GM21381 (cell line): ENCODE measurements around the gene FBXO9.

Experiments used
- ATAC-seq: cut with Tn5 transposase; IDR thresholded peaks from one replicate; pipeline ENCODE4 v1.9.1; 2021; ENCODE audit warnings: mild to moderate bottlenecking, moderate library complexity; ENCODE audit not compliant: unreplicated experiment

Gene FBXO9

GRCh38 chr6:53130569-53131290 lies 65.5 kb downstream of the FBXO9 start:
- no peak for ATAC-seq

DNA sequence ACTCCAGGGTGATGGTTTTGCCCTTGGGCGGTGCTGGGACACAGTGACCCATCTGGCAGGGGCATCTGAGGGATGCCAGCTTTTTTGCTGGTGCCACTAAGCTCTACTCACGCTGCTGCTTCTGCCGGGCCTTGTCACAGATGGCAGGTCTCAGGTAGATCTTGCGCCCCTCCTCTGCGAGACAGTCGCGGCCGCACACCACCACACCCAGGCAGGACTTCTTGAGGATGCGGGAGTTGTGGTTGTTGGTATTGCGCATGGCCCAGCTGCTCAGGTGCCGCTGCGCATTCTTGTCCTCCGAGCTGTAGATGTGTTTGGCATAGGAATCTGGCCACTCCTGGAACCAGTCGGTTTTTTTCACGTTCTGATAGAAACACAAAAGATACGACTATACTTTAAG lies 68.8 kb downstream of the FBXO9 start:
- no peak for ATAC-seq

DNA sequence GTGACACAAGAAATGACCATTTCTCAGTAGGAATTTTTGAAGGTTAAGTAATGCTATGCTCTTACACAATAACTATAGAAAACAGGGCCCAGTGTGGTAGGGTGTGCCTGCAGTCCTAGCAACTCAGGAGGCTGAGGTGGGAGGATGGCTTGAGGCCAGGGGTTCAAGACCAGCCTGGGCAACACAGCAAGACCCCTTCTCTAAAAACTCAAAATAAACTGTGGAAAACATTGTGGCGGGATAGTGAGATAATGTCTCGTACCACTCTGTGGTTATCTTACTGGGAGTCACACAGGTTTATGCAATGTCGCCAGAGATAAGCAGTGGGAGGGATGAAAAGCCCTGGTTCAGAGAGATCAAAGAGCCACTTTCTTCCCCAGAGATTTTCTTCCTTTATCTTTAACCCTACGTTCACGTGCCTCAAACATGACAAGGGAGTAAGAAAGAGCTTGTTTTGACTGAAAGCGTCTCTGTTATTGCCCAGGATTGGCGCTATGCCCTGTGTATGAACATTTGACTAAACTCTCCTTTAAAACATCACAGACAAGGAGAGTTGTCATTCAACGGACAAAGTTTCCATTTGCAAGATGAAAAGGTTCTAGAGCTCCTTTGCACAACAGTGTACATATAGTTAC lies 69.5 kb downstream of the FBXO9 start:
- ATAC-seq = no peak

- no peak for ATAC-seq
These were observed 70.9 kb downstream of the FBXO9 start for GRCh38 chr6:53136000-53136609.

- no peak for ATAC-seq
These were observed 74.7 kb downstream of the FBXO9 start for GRCh38 chr6:53139841-53140413.

- no peak for ATAC-seq
These were observed 77.6 kb downstream of the FBXO9 start for GRCh38 chr6:53142810-53143209.

DNA sequence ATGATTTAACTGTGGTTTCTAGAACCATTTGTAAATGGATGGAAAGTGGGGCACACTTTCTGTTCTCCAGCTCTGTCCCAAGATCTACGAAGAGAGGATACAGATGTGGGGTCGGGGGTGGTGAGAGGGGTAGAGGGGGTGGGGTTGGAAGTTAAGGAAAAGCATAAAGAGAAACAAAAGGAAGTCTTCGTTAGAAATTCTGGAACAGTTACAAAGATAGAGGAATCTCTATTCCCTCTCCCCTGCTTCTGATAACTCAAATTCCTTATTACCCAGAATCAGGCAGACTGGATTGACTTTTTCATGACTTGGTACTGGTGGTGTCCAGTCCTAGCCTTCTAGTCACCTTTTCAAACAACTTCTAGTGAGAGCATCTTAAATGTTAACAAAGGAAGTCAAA lies 78.5 kb downstream of the FBXO9 start:
- no peak for ATAC-seq

DNA sequence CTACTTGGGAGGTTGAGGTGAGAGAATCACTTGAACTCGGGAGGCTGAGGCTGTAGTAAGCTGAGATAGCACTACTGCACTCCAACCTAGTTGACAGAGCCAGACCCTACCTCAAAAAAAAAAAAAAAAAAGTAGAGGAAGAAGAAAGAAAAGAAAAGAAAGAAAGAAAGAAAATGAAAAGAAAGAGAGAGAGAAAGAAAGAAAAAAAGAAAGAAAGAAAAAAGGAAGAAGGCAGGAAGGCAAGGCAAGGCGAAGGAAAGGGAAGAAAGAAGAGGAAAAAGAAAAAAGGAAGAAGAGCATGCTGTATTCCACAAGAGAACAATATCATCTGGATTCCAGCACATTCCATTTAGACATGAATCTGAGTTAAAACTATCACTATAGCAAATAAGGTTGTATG lies 79.6 kb downstream of the FBXO9 start:
- ATAC-seq = no peak

- no peak for ATAC-seq
These were observed 83.5 kb downstream of the FBXO9 start, which contains the start of gene GCM1 for GRCh38 chr6:53148684-53149083. Gene GCM1, minus strand, starts transcription at chr6:53148841. Its CDS starts 3,209 bp downstream, at chr6:53145632.
